ENCODE measurements around the gene TSC1.

The TSC1 gene

GRCh38 chr9:132861666-132862065 is 82.8 kb downstream of the TSC1 start:
- no peak for DNase-seq (ENCODE audit: low read depth)

GRCh38 chr9:132858751-132859150 is 85.7 kb downstream of the TSC1 start:
- no peak for DNase-seq (ENCODE audit: low read depth)

GRCh38 chr9:132857616-132858342 is 86.6 kb downstream of the TSC1 start:
- no peak for DNase-seq (ENCODE audit: low read depth)

- DNase-seq (ENCODE audit: low read depth): no peak
Measured at GRCh38 chr9:132857031-132857430, 87.4 kb downstream of the TSC1 start.

GRCh38 chr9:132855904-132856303 is 88.5 kb downstream of the TSC1 start:
- DNase-seq (ENCODE audit: low read depth): no peak

- DNase-seq (ENCODE audit: low read depth): no peak
Measured at GRCh38 chr9:132854832-132855231, 89.6 kb downstream of the TSC1 start.

GRCh38 chr9:132853482-132853881 is 90.9 kb downstream of the TSC1 start:
- no peak for DNase-seq (ENCODE audit: low read depth)

GRCh38 chr9:132849185-132849706 is 95.2 kb downstream of the TSC1 start:
- DNase-seq (ENCODE audit: low read depth): no peak

GRCh38 chr9:132846918-132847515 is 97.4 kb downstream of the TSC1 start:
- no peak for DNase-seq (ENCODE audit: low read depth)

- DNase-seq (ENCODE audit: low read depth): no peak
Measured at GRCh38 chr9:132846109-132846917, 98.1 kb downstream of the TSC1 start.

- no peak for DNase-seq (ENCODE audit: low read depth)
Measured at GRCh38 chr9:132842124-132843044, 102.0 kb downstream of the TSC1 start.
